ENCODE measurements around the gene GALNT14. TPM values are rescaled to one million over a fixed set of nuclear protein-coding genes. Genes with fewer than 3 reads are reported as not detected.

Gene GALNT14
- total and polyA plus RNA-seq, 10 of the 15 experiments (the other 5 are each of a cell fraction or from before 2014, with no cell fraction given), result 3.7 to 17.8 (median 6.0) TPM

DNA sequence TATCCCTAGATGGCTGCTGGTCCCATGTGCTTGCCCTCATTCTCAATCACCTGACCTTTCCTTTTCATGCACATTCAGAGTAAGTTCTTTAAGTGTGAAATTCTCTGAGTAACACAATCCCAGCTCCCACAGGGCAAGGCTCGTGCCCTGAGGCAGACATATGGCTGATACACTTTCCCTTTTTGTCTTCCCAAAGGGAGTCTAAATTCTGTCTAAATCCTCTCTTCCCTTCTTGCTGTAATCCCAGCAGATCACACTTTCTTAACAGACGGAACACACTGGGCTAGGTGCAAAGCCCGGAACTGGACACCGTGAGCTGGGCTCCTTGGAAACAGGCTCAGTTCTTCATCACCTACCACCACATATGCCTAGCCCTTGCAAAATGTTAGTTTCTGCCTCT is 147.6 kb downstream of the GALNT14 start:
- CTCF ChIA-PET, result no interaction called here
- Histone ChIP-seq H3K9ac (ENCODE audit: control insufficient read depth, insufficient read depth, low read length) (no peak overlapping the region), H3K9me3 (replicated peaks; ENCODE audit: control insufficient read depth, insufficient read depth, low read length) (no peaks in the 10 kb centered on the region), H3K27ac (ENCODE audit: control insufficient read depth, insufficient read depth) (no peak overlapping the region), H3K4me2 (ENCODE audit: control insufficient read depth, insufficient read depth) (no peak overlapping the region), H2AFZ (ENCODE audit: control insufficient read depth, low read depth, low read length) (no peak overlapping the region), H3K4me1 (ENCODE audit: control insufficient read depth, insufficient read depth, low read length) (no peaks in the 10 kb centered on the region), H3K79me2 (ENCODE audit: control insufficient read depth, insufficient read depth, low read length) (no peaks in the 10 kb centered on the region), H3K4me3 (no peak overlapping the region), H3K27me3 (replicated peaks in 1 of 2; ENCODE audit: control insufficient read depth in 2 of 2, insufficient read depth in 2 of 2, low read length in 1 of 2) (no peaks in the 10 kb centered on the region; a peak in 1 of 4 replicates), H4K20me1 (ENCODE audit: control insufficient read depth, insufficient read depth) (no peaks in the 10 kb centered on the region), H3K36me3 (ENCODE audit: control insufficient read depth in 2 of 2, insufficient read depth in 2 of 2, low read length in 1 of 2) (no peaks in the 10 kb centered on the region; a peak in 1 of 4 replicates)
- ATAC-seq, result no peak
- WGBS (ENCODE audit: insufficient coverage, insufficient replicate concordance, low lambda C conversion rate, missing lambda C conversion rate), result 70% methylated on average over 4 of the region's 4 CpGs
- no peak for TF ChIP-seq POU2F2 (IDR thresholded peaks at IDR 0.05; ENCODE audit: borderline replicate concordance, low read depth, low read length)
- no peak for TF ChIP-seq RAD51 (IDR thresholded peaks at IDR 0.05)
- TF ChIP-seq, protein P1, sequence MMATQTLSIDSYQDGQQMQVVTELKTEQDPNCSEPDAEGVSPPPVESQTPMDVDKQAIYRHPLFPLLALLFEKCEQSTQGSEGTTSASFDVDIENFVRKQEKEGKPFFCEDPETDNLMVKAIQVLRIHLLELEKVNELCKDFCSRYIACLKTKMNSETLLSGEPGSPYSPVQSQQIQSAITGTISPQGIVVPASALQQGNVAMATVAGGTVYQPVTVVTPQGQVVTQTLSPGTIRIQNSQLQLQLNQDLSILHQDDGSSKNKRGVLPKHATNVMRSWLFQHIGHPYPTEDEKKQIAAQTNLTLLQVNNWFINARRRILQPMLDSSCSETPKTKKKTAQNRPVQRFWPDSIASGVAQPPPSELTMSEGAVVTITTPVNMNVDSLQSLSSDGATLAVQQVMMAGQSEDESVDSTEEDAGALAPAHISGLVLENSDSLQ (IDR thresholded peaks at IDR 0.05), result no peak
- TF ChIP-seq SMC3 (IDR thresholded peaks at IDR 0.05; ENCODE audit: borderline replicate concordance, low read length), result no peak
- TF ChIP-seq SIX5 (IDR thresholded peaks at IDR 0.05; ENCODE audit: low read depth, low read length, severe bottlenecking), result no peak
- TF ChIP-seq FOXM1 (IDR thresholded peaks at IDR 0.05; ENCODE audit: low read depth, low read length), result no peak
- TF ChIP-seq, protein P2, sequence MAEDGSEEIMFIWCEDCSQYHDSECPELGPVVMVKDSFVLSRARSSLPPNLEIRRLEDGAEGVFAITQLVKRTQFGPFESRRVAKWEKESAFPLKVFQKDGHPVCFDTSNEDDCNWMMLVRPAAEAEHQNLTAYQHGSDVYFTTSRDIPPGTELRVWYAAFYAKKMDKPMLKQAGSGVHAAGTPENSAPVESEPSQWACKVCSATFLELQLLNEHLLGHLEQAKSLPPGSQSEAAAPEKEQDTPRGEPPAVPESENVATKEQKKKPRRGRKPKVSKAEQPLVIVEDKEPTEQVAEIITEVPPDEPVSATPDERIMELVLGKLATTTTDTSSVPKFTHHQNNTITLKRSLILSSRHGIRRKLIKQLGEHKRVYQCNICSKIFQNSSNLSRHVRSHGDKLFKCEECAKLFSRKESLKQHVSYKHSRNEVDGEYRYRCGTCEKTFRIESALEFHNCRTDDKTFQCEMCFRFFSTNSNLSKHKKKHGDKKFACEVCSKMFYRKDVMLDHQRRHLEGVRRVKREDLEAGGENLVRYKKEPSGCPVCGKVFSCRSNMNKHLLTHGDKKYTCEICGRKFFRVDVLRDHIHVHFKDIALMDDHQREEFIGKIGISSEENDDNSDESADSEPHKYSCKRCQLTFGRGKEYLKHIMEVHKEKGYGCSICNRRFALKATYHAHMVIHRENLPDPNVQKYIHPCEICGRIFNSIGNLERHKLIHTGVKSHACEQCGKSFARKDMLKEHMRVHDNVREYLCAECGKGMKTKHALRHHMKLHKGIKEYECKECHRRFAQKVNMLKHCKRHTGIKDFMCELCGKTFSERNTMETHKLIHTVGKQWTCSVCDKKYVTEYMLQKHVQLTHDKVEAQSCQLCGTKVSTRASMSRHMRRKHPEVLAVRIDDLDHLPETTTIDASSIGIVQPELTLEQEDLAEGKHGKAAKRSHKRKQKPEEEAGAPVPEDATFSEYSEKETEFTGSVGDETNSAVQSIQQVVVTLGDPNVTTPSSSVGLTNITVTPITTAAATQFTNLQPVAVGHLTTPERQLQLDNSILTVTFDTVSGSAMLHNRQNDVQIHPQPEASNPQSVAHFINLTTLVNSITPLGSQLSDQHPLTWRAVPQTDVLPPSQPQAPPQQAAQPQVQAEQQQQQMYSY (CRISPR knock-in tag; IDR thresholded peaks at IDR 0.05), result no peak
- TF ChIP-seq PAX5 (IDR thresholded peaks at IDR 0.05; ENCODE audit: borderline replicate concordance, low read depth, low read length), result no peak
- TF ChIP-seq SP1 (IDR thresholded peaks at IDR 0.05; ENCODE audit: low read depth, low read length), result no peak
- TF ChIP-seq MEF2B (IDR thresholded peaks at IDR 0.05; ENCODE audit: partially characterized antibody, poor library complexity, severe bottlenecking), result no peak
- no peak for TF ChIP-seq SREBF2 (IDR thresholded peaks at IDR 0.05; ENCODE audit: low read length)
- FAIRE-seq, result no peak
- POLR2A ChIA-PET, result no interaction called here
- in situ Hi-C loops (cut with MboI), result no loop called here
- no peak for DNase-seq (ENCODE audit: low read depth, low spot score)
- intact Hi-C loops (cut with micrococcal nuclease; ENCODE audit: unreplicated experiment), result no loop called here
- SMC1A ChIA-PET (ENCODE audit: uncharacterized antibody, unreplicated experiment), result no interaction called here
- RAD21 ChIA-PET (ENCODE audit: unreplicated experiment), result no interaction called here
- BruUV-seq (replicated peaks), result no TSS peak
